ENCODE results near the gene ZBTB17.
"Not testable (repeated sequence)": the region's sequence is repeated elsewhere in the genome, so short reads cannot be mapped to it uniquely, and the experiment has no call there.

The ZBTB17 gene

DNA sequence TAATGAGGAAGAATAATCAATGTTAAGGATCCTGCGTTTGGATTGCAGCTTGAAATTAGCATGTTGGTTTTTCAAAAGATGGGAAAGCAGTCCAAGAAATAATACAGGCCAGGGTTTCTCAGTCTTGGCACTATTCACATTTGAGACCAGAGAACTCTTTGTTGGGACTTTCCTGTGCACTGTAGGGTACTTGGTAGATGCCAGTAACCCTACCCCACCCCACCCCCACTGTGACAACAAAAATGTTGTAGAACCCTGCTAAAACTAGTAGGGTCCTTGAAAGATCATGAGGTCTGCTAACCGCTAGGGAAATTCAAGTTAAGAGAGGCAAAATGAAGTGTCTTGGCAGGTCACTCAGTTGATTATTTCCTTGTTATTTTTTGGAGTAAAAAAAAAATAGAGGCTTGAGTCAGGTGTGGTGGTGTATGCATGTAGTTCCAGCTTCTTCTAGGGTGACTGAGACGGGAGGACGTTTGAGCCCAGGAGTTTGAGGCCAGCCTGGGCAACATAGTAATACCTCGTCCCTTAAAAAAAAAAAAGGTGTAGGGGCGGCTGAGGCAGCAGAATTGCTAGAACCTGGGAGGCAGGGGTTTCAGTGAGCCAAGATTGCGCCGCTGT lies 75.1 kb downstream of the ZBTB17 start:
- ATAC-seq (ENCODE audit: insufficient read depth, low read depth) (no peak), DNase-seq (no peak)
- peaks cover 89% of the 10 kb centered on the region for H4K20me1 ChIP-seq (ENCODE audit: insufficient read depth, low read length)
- no peaks in the 10 kb centered on the region for H3K9me3 ChIP-seq (ENCODE audit: insufficient read depth, low read length, severe bottlenecking)
- H3K27ac ChIP-seq (ENCODE audit: low read length), result no peak overlapping the region
- H3K27me3 ChIP-seq (ENCODE audit: insufficient read depth, low read length, poor library complexity), result no peaks in the 10 kb centered on the region
- no peaks in the 10 kb centered on the region for H3K4me1 ChIP-seq (ENCODE audit: insufficient read depth, low read length)
- H3K9ac ChIP-seq (ENCODE audit: low read depth, low read length), result no peak overlapping the region
- peaks cover 47% of the 10 kb centered on the region for H3K36me3 ChIP-seq (ENCODE audit: insufficient read depth, low read length)
- no peak overlapping the region for H2AFZ ChIP-seq (ENCODE audit: low read depth, low read length)
- H3K4me2 ChIP-seq (ENCODE audit: insufficient read depth, low read length), result no peak overlapping the region
- no peak for TF ChIP-seq EZH2 (IDR thresholded peaks at IDR 0.05; ENCODE audit: borderline replicate concordance, low read depth, low read length, severe bottlenecking)
- no peak overlapping the region for H3K4me3 ChIP-seq (ENCODE audit: low read depth in 1 of 2, low read length in 2 of 2)
- H3K79me2 ChIP-seq (ENCODE audit: insufficient read depth, low read length), result peaks cover 99% of the 10 kb centered on the region

DNA sequence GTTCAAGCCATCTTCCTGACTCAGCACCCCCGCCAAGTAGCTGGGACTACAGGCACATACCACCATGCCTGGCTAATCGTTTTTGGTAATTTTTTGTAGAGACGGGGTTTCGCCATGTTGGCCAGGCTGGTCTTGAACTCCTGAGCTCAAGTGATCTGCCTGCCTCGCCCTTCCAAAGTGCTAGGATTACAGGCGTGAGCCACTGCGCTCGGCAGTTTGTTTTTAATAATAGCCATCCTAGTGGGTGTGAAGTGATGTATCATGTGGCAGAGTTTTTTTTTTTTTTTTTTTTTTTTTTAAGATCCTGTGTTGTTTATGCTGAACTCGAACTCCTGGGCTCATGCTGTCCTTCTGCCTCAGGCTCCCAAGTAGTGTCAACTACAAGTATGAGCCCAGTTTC lies 76.6 kb downstream of the ZBTB17 start:
- DNase-seq (no peak), ATAC-seq (ENCODE audit: insufficient read depth, low read depth) (no peak)
- peaks cover 89% of the 10 kb centered on the region for H4K20me1 ChIP-seq (ENCODE audit: insufficient read depth, low read length)
- H2AFZ ChIP-seq (ENCODE audit: low read depth, low read length), result no peak overlapping the region
- no peak overlapping the region for H3K9ac ChIP-seq (ENCODE audit: low read depth, low read length)
- H3K27ac ChIP-seq (ENCODE audit: low read length), result no peak overlapping the region
- no peak overlapping the region for H3K4me2 ChIP-seq (ENCODE audit: insufficient read depth, low read length)
- no peaks in the 10 kb centered on the region for H3K27me3 ChIP-seq (ENCODE audit: insufficient read depth, low read length, poor library complexity)
- peaks cover 46% of the 10 kb centered on the region for H3K36me3 ChIP-seq (ENCODE audit: insufficient read depth, low read length)
- H3K4me1 ChIP-seq (ENCODE audit: insufficient read depth, low read length), result no peaks in the 10 kb centered on the region
- TF ChIP-seq, protein P1, sequence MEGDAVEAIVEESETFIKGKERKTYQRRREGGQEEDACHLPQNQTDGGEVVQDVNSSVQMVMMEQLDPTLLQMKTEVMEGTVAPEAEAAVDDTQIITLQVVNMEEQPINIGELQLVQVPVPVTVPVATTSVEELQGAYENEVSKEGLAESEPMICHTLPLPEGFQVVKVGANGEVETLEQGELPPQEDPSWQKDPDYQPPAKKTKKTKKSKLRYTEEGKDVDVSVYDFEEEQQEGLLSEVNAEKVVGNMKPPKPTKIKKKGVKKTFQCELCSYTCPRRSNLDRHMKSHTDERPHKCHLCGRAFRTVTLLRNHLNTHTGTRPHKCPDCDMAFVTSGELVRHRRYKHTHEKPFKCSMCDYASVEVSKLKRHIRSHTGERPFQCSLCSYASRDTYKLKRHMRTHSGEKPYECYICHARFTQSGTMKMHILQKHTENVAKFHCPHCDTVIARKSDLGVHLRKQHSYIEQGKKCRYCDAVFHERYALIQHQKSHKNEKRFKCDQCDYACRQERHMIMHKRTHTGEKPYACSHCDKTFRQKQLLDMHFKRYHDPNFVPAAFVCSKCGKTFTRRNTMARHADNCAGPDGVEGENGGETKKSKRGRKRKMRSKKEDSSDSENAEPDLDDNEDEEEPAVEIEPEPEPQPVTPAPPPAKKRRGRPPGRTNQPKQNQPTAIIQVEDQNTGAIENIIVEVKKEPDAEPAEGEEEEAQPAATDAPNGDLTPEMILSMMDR (IDR thresholded peaks at IDR 0.05; ENCODE audit: borderline replicate concordance, extremely low read depth, low read length, poor library complexity, severe bottlenecking), result no peak
- TF ChIP-seq EZH2 (IDR thresholded peaks at IDR 0.05; ENCODE audit: borderline replicate concordance, low read depth, low read length, severe bottlenecking), result no peak
- H3K9me3 ChIP-seq (ENCODE audit: insufficient read depth, low read length, severe bottlenecking), result no peaks in the 10 kb centered on the region
- H3K4me3 ChIP-seq (ENCODE audit: low read depth in 1 of 2, low read length in 2 of 2), result no peak overlapping the region
- peaks cover 100% of the 10 kb centered on the region for H3K79me2 ChIP-seq (ENCODE audit: insufficient read depth, low read length)

GRCh38 chr1:15896841-15897610 lies 78.9 kb downstream of the ZBTB17 start:
- not testable (repeated sequence) for H3K27ac ChIP-seq (ENCODE audit: low read length); H2AFZ ChIP-seq (ENCODE audit: low read depth, low read length); H3K4me1 ChIP-seq (ENCODE audit: insufficient read depth, low read length); H3K4me2 ChIP-seq (ENCODE audit: insufficient read depth, low read length); DNase-seq; H3K4me3 ChIP-seq (ENCODE audit: low read depth in 1 of 2, low read length in 2 of 2); ATAC-seq (ENCODE audit: insufficient read depth, low read depth); H3K27me3 ChIP-seq (ENCODE audit: insufficient read depth, low read length, poor library complexity); H3K9ac ChIP-seq (ENCODE audit: low read depth, low read length); H3K9me3 ChIP-seq (ENCODE audit: insufficient read depth, low read length, severe bottlenecking)
- peaks cover 88% of the 10 kb centered on the region for H4K20me1 ChIP-seq (ENCODE audit: insufficient read depth, low read length)
- H3K36me3 ChIP-seq (ENCODE audit: insufficient read depth, low read length), result peaks cover 47% of the 10 kb centered on the region
- H3K79me2 ChIP-seq (ENCODE audit: insufficient read depth, low read length), result peaks cover 100% of the 10 kb centered on the region

GRCh38 chr1:15895233-15895632 lies 80.7 kb downstream of the ZBTB17 start:
- Histone ChIP-seq H3K4me1 (ENCODE audit: insufficient read depth, low read length) (no peaks in the 10 kb centered on the region), H2AFZ (ENCODE audit: low read depth, low read length) (no peak overlapping the region), H3K36me3 (ENCODE audit: insufficient read depth, low read length) (peaks cover 51% of the 10 kb centered on the region), H3K27me3 (ENCODE audit: insufficient read depth, low read length, poor library complexity) (no peaks in the 10 kb centered on the region), H3K27ac (ENCODE audit: low read length) (no peak overlapping the region), H3K79me2 (ENCODE audit: insufficient read depth, low read length) (peaks cover 100% of the 10 kb centered on the region), H4K20me1 (ENCODE audit: insufficient read depth, low read length) (peaks cover 87% of the 10 kb centered on the region), H3K4me2 (ENCODE audit: insufficient read depth, low read length) (no peak overlapping the region), H3K9ac (ENCODE audit: low read depth, low read length) (no peak overlapping the region), H3K9me3 (ENCODE audit: insufficient read depth, low read length, severe bottlenecking) (no peaks in the 10 kb centered on the region), H3K4me3 (ENCODE audit: low read depth in 1 of 2, low read length in 2 of 2) (no peak overlapping the region)
- TF ChIP-seq EZH2 (IDR thresholded peaks at IDR 0.05; ENCODE audit: borderline replicate concordance, low read depth, low read length, severe bottlenecking), result no peak
- TF ChIP-seq, protein P1 (IDR thresholded peaks at IDR 0.05; ENCODE audit: borderline replicate concordance, extremely low read depth, low read length, poor library complexity, severe bottlenecking), result no peak
- DNase-seq (no peak), ATAC-seq (ENCODE audit: insufficient read depth, low read depth) (no peak)

DNA sequence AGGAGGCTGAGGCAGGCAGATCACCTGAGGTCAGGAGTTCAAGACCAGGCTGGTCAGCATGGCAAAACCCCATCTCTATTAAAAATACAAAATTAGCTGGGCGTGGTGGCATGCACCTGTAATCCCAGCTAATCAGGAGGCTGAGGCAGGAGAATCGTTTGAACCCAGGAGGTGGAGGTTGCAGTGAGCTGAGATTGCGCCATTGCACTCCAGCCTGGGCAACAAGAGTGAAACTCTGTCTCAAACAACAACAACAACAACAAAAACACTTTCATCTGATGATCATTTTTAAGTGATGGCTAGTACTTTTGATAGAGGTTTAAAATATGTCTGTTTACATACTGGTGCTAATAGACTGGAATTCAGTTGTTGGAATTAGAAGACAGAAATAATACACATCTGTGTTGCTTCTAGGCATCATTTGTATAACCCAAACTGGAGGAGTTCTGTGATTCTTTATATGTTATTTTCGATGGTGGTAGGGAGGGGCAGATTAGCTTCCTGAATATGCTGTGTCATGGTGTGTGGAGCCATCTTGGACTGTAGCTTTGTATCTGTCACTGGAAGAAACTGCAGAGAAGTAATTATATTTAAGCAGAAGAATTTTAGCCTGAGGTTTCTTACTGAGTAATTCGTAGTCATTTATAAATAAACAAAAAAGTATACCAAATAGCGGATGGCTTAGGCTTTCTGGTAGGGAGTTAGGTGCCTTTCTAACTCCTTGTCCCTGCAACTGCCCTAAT lies 82.9 kb downstream of the ZBTB17 start:
- H3K27me3 ChIP-seq (ENCODE audit: insufficient read depth, low read length, poor library complexity); H3K4me2 ChIP-seq (ENCODE audit: insufficient read depth, low read length): not testable (repeated sequence)
- peak overlapping the region; percentile 30; the same call in 1 of the 2 replicates for H3K27ac ChIP-seq (ENCODE audit: low read length)

More for the DNA sequence above, 82.9 kb downstream of the ZBTB17 start:
- H3K79me2 ChIP-seq (ENCODE audit: insufficient read depth, low read length), result peaks cover 100% of the 10 kb centered on the region
- H3K9me3 ChIP-seq (ENCODE audit: insufficient read depth, low read length, severe bottlenecking); ATAC-seq (ENCODE audit: insufficient read depth, low read depth); H2AFZ ChIP-seq (ENCODE audit: low read depth, low read length); DNase-seq; H3K4me1 ChIP-seq (ENCODE audit: insufficient read depth, low read length); H3K9ac ChIP-seq (ENCODE audit: low read depth, low read length); H3K4me3 ChIP-seq (ENCODE audit: low read depth in 1 of 2, low read length in 2 of 2): not testable (repeated sequence)
- peaks cover 87% of the 10 kb centered on the region for H4K20me1 ChIP-seq (ENCODE audit: insufficient read depth, low read length)
- peaks cover 53% of the 10 kb centered on the region for H3K36me3 ChIP-seq (ENCODE audit: insufficient read depth, low read length)
